HEK293 (cell line): ENCODE results near the gene EDAR.

ENCODE experiments used
- CTCF ChIA-PET: fragments of 350-600 bp; formaldehyde crosslinking; extraction: SDS; loops from one replicate; lab custom pipeline; 2021; ENCODE audit warnings: antibody characterized with exemption; lab: Yijun Ruan, JAX
- POLR2A ChIA-PET: fragments of 300-600 bp; formaldehyde crosslinking; extraction: SDS; loops from one replicate; lab custom pipeline; 2020; ENCODE audit warnings: antibody characterized with exemption, inconsistent platforms; lab: Yijun Ruan, JAX
- H3K27ac ChIP-seq: fragments of 200-500 bp; sonication (Bioruptor generic); 2 replicates; pipeline ENCODE4 v1.5.1; 2014; ENCODE audit warnings: low read depth, low read length, control low read depth, inconsistent platforms; ENCODE audit errors: extremely low read depth
- H3K36me3 ChIP-seq, 2 experiments: fragments of 200-500 bp in 1 of 2; sonication (Bioruptor generic) in 1 of 2; 1 replicate in 1 of 2; 2 replicates in 1 of 2; pipeline ENCODE4 v1.5.1; 2014 to 2017; ENCODE audit warnings: inconsistent platforms in 2 of 2, low read length in 2 of 2; ENCODE audit not compliant: control insufficient read depth in 2 of 2, insufficient read depth in 1 of 2
- H3K4me1 ChIP-seq: fragments of 200-500 bp; sonication (Bioruptor generic); 2 replicates; pipeline ENCODE4 v1.5.1; 2014; ENCODE audit warnings: mild to moderate bottlenecking, low read length, inconsistent platforms; ENCODE audit not compliant: control insufficient read depth, insufficient read depth
- H3K4me3 ChIP-seq: 2 replicates; pipeline ENCODE4 v1.5.1; 2011; ENCODE audit warnings: low read depth, mild to moderate bottlenecking, control low read depth, low read length, moderate library complexity
- H3K9me3 ChIP-seq: fragments of 200-500 bp; sonication (Bioruptor generic); 2 replicates; pipeline ENCODE4 v1.5.1; 2014; ENCODE audit warnings: low read depth, low read length, inconsistent platforms; ENCODE audit not compliant: control insufficient read depth, insufficient read depth
- GFI1B ChIP-seq: fragments of 450-650 bp; formaldehyde crosslinking; IDR thresholded peaks from 2 replicates; pipeline ENCODE4 v1.5.1; 2016; ENCODE audit warnings: missing biosample characterization, missing genetic modification characterization
- KLF9 ChIP-seq: fragments of 450-650 bp; formaldehyde crosslinking; IDR thresholded peaks from 2 replicates; pipeline ENCODE4 v1.5.1; 2016; ENCODE audit warnings: missing biosample characterization, missing genetic modification characterization, low read depth
- SALL2 ChIP-seq: fragments of 450-650 bp; formaldehyde crosslinking; IDR thresholded peaks from 2 replicates; pipeline ENCODE4 v1.5.0; 2017; ENCODE audit warnings: missing biosample characterization, mild to moderate bottlenecking, missing genetic modification characterization, borderline replicate concordance
- ZFP3 ChIP-seq: fragments of 450-650 bp; formaldehyde crosslinking; IDR thresholded peaks from 2 replicates; pipeline ENCODE4 v1.5.1; 2016; ENCODE audit warnings: low read depth, missing biosample characterization, missing genetic modification characterization
- ZNF133 ChIP-seq: fragments of 450-650 bp; formaldehyde crosslinking; IDR thresholded peaks from 2 replicates; pipeline ENCODE4 v1.5.1; 2016; ENCODE audit warnings: missing biosample characterization, missing genetic modification characterization
- ZNF19 ChIP-seq: fragments of 450-650 bp; formaldehyde crosslinking; IDR thresholded peaks from 2 replicates; pipeline ENCODE4; 2016; ENCODE audit warnings: missing biosample characterization, missing genetic modification characterization, low read depth
- ZNF202 ChIP-seq: fragments of 450-650 bp; formaldehyde crosslinking; IDR thresholded peaks from 2 replicates; pipeline ENCODE4 v1.5.1; 2016; ENCODE audit warnings: missing biosample characterization, missing genetic modification characterization, borderline replicate concordance
- ZNF211 ChIP-seq: fragments of 450-650 bp; formaldehyde crosslinking; IDR thresholded peaks from 2 replicates; pipeline ENCODE4 v1.5.1; 2016; ENCODE audit warnings: low read depth, missing biosample characterization, missing genetic modification characterization
- ZNF23 ChIP-seq: fragments of 450-650 bp; formaldehyde crosslinking; IDR thresholded peaks from 2 replicates; pipeline ENCODE4 v1.5.1; 2016; ENCODE audit warnings: missing biosample characterization, missing genetic modification characterization, borderline replicate concordance
- ZNF391 ChIP-seq: fragments of 450-650 bp; formaldehyde crosslinking; IDR thresholded peaks from 2 replicates; pipeline ENCODE4 v1.5.1; 2016; ENCODE audit warnings: low read depth, missing biosample characterization, missing genetic modification characterization, borderline replicate concordance
- ZNF514 ChIP-seq: fragments of 450-650 bp; formaldehyde crosslinking; IDR thresholded peaks from 2 replicates; pipeline ENCODE4 v1.5.1; 2016; ENCODE audit warnings: missing biosample characterization, missing genetic modification characterization
- ZNF548 ChIP-seq: fragments of 450-650 bp; formaldehyde crosslinking; IDR thresholded peaks from 2 replicates; pipeline ENCODE4 v1.5.1; 2016; ENCODE audit warnings: missing biosample characterization, missing genetic modification characterization
- ZNF571 ChIP-seq: fragments of 450-650 bp; formaldehyde crosslinking; IDR thresholded peaks from 2 replicates; pipeline ENCODE4 v1.5.0; 2017; ENCODE audit warnings: missing biosample characterization, missing genetic modification characterization
- ZNF596 ChIP-seq: fragments of 450-650 bp; IDR thresholded peaks from 2 replicates; pipeline ENCODE4 v1.5.0; 2018; ENCODE audit warnings: missing biosample characterization, mild to moderate bottlenecking, missing genetic modification characterization, moderate library complexity
- ZNF629 ChIP-seq: fragments of 450-650 bp; formaldehyde crosslinking; IDR thresholded peaks from 2 replicates; pipeline ENCODE4 v1.5.1; 2017; ENCODE audit warnings: missing biosample characterization, missing genetic modification characterization
- ZNF677 ChIP-seq: fragments of 450-650 bp; IDR thresholded peaks from 2 replicates; pipeline ENCODE4 v1.5.0; 2018; ENCODE audit warnings: missing biosample characterization, mild to moderate bottlenecking, missing genetic modification characterization, moderate library complexity
- ZNF776 ChIP-seq: fragments of 450-650 bp; formaldehyde crosslinking; IDR thresholded peaks from 2 replicates; pipeline ENCODE4 v1.5.0; 2017; ENCODE audit warnings: missing biosample characterization, missing genetic modification characterization, borderline replicate concordance
- ZNF830 ChIP-seq: fragments of 450-650 bp; IDR thresholded peaks from 2 replicates; pipeline ENCODE4 v1.5.0; 2018; ENCODE audit warnings: missing biosample characterization, missing genetic modification characterization, low read depth, mild to moderate bottlenecking, moderate library complexity
- ZSCAN23 ChIP-seq: fragments of 450-650 bp; formaldehyde crosslinking; IDR thresholded peaks from 2 replicates; pipeline ENCODE4 v1.5.1; 2016; ENCODE audit warnings: missing biosample characterization, missing genetic modification characterization
- TF ChIP-seq, protein P1 (sequence below): fragments of 450-650 bp; formaldehyde crosslinking; IDR thresholded peaks from 2 replicates; pipeline ENCODE4 v1.5.1; 2016; ENCODE audit warnings: missing biosample characterization, missing genetic modification characterization

EDAR gene

GRCh38 chr2:108975613-108976435, 13.2 kb downstream of the EDAR start:
- H3K36me3 ChIP-seq = no peaks in the 10 kb centered on the region
- TF ChIP-seq ZNF211 (tag by site-specific recombination) (no peak), ZNF548 (tag by site-specific recombination) (no peak), ZNF514 (no peak), ZSCAN23 (no peak), SALL2 (tag by site-specific recombination) (no peak), ZNF19 (tag by site-specific recombination) (no peak), KLF9 (no peak), ZNF202 (tag by site-specific recombination) (no peak), ZNF596 (tag by site-specific recombination) (no peak)
- TF ChIP-seq, protein P1, sequence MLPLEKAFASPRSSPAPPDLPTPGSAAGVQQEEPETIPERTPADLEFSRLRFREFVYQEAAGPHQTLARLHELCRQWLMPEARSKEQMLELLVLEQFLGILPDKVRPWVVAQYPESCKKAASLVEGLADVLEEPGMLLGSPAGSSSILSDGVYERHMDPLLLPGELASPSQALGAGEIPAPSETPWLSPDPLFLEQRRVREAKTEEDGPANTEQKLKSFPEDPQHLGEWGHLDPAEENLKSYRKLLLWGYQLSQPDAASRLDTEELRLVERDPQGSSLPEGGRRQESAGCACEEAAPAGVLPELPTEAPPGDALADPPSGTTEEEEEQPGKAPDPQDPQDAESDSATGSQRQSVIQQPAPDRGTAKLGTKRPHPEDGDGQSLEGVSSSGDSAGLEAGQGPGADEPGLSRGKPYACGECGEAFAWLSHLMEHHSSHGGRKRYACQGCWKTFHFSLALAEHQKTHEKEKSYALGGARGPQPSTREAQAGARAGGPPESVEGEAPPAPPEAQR (tag by site-specific recombination) = no peak
- CTCF ChIA-PET = interaction anchor here (0.8 kb wide), 1 partner anchor 10 kb away, joined by 3 read pairs; no protein-coding TSS in a partner anchor
- H3K4me1 ChIP-seq = no peaks in the 10 kb centered on the region
- POLR2A ChIA-PET = no interaction called here
- no peak overlapping the region for H3K27ac ChIP-seq
- H3K4me3 ChIP-seq = no peak overlapping the region
- no peaks in the 10 kb centered on the region for H3K9me3 ChIP-seq

- TF ChIP-seq ZNF776 (tag by site-specific recombination) (no peak), GFI1B (tag by site-specific recombination) (no peak), ZNF571 (no peak)
- Histone ChIP-seq H3K4me3 (no peak overlapping the region), H3K36me3 (no peaks in the 10 kb centered on the region), H3K27ac (no peak overlapping the region), H3K9me3 (no peaks in the 10 kb centered on the region), H3K4me1 (no peaks in the 10 kb centered on the region)
- CTCF ChIA-PET = no interaction called here
- POLR2A ChIA-PET = no interaction called here
These were observed 14.3 kb downstream of the EDAR start for GRCh38 chr2:108974674-108975073.

DNA sequence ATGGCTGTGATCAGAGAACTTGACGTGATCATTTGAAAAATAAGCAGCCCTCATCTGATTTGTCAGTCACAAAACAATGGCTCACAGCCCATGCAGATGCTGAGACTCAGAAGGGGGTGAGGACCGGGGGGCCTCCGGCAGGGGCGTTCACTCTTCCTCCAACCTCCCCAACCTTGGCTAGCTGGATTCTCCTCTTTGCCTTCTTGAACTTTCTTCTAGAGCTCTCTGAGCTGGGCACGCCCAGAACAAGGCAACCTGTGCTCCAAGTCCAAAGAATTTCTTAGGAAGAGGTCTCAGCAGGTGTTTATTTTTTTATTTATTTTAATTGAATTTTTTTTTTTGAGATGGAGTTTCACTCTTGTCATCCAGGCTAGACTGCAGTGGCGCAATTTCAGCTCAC, 16.4 kb downstream of the EDAR start:
- Histone ChIP-seq H3K27ac (no peak overlapping the region), H3K9me3 (no peaks in the 10 kb centered on the region), H3K36me3 (no peaks in the 10 kb centered on the region), H3K4me3 (no peak overlapping the region), H3K4me1 (no peaks in the 10 kb centered on the region; the same call in 1 of the 2 replicates)
- POLR2A ChIA-PET = no interaction called here
- CTCF ChIA-PET = interaction anchor here (0.9 kb wide), 1 partner anchor 44 kb away, joined by 5 read pairs; no protein-coding TSS in a partner anchor
- TF ChIP-seq ZNF133 (tag by site-specific recombination) (no peak), ZNF23 (no peak), ZNF391 (tag by site-specific recombination) (no peak), ZNF830 (tag by site-specific recombination) (no peak), ZNF677 (no peak), ZFP3 (tag by site-specific recombination) (no peak), ZSCAN23 (no peak), ZNF629 (tag by site-specific recombination) (no peak)
